ENCODE results near the gene RFPL3. TPM values are rescaled to one million over a fixed set of nuclear protein-coding genes. Genes with fewer than 3 reads are reported as not detected.
A peak's percentile ranks its signal among the peaks of the same experiment; 100 is the strongest.
"Not testable (repeated sequence)": the region's sequence is repeated elsewhere in the genome, so short reads cannot be mapped to it uniquely, and the experiment has no call there.

RFPL3 gene
- polyA plus RNA-seq, 2 donors: not detected

DNA sequence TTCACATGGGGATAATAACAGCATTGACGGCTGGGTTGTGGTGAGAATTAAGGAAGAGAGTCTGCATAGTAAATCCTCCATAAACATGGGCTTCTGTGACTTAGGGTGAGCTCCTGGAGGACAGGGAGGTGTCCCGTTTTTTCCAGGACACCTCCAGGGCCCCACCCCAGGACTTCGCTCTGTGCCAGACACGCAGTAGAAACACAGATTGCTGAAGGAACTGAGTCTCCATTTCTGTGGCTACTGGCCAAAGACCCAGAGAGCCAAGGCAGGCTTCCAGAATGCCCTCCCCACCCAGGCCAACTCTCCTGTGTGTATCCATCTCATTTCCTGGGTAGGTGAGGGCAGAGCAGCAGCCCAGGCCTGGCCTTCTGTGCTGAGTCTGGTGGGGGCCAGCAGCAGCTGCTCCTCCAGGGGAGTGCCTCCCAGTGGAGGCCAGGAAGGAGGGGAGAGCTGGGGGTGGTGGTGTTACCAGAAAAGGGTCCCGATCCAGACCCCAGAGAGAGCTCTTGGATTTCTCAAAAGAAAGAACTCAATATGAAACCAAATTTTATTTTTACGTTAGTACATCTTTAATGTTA, 9.5 kb upstream of the RFPL3 start:
- H3K4me1 ChIP-seq (ENCODE audit: control insufficient read depth in 2 of 2, insufficient read depth in 2 of 2, low read length in 1 of 2): no peaks in the 10 kb centered on the region
- no peak overlapping the region for H3K4me3 ChIP-seq (ENCODE audit: low read depth in 1 of 2, low read length in 2 of 2)
- no peaks in the 10 kb centered on the region for H3K9me3 ChIP-seq (ENCODE audit: control insufficient read depth in 2 of 2, insufficient read depth in 1 of 2, low read depth in 1 of 2, low read length in 1 of 2)
- H3K27me3 ChIP-seq (ENCODE audit: control insufficient read depth in 1 of 2, insufficient read depth in 2 of 2, low read length in 2 of 2): no peaks in the 10 kb centered on the region
- WGBS, 2 donors: 68 to 77% methylated on average over 6 of the region's 6 CpGs
- H3K36me3 ChIP-seq (ENCODE audit: control insufficient read depth in 2 of 2, insufficient read depth in 2 of 2, low read length in 1 of 2): no peaks in the 10 kb centered on the region
- H3K27ac ChIP-seq (ENCODE audit: low read depth in 2 of 2, low read length in 1 of 2): no peak overlapping the region

GRCh38 chr22:32351875-32352274, 5.8 kb upstream of the RFPL3 start:
- H3K36me3 ChIP-seq (ENCODE audit: control insufficient read depth in 2 of 2, insufficient read depth in 2 of 2, low read length in 1 of 2); H3K9me3 ChIP-seq (ENCODE audit: control insufficient read depth in 2 of 2, insufficient read depth in 1 of 2, low read depth in 1 of 2, low read length in 1 of 2); H3K4me1 ChIP-seq (ENCODE audit: control insufficient read depth in 2 of 2, insufficient read depth in 2 of 2, low read length in 1 of 2); H3K27ac ChIP-seq (ENCODE audit: low read depth in 2 of 2, low read length in 1 of 2); H3K27me3 ChIP-seq (ENCODE audit: control insufficient read depth in 1 of 2, insufficient read depth in 2 of 2, low read length in 2 of 2); H3K4me3 ChIP-seq (ENCODE audit: low read depth in 1 of 2, low read length in 2 of 2): not testable (repeated sequence)
- WGBS, 2 donors: 87 to 96% methylated on average over 1 of the region's 1 CpG

GRCh38 chr22:32352681-32353080, 5.0 kb upstream of the RFPL3 start:
- H3K36me3 ChIP-seq (ENCODE audit: control insufficient read depth in 2 of 2, insufficient read depth in 2 of 2, low read length in 1 of 2): no peaks in the 10 kb centered on the region
- no peak overlapping the region for H3K27ac ChIP-seq (ENCODE audit: low read depth in 2 of 2, low read length in 1 of 2)
- H3K4me1 ChIP-seq (ENCODE audit: control insufficient read depth in 2 of 2, insufficient read depth in 2 of 2, low read length in 1 of 2): no peaks in the 10 kb centered on the region
- no peaks in the 10 kb centered on the region for H3K9me3 ChIP-seq (ENCODE audit: control insufficient read depth in 2 of 2, insufficient read depth in 1 of 2, low read depth in 1 of 2, low read length in 1 of 2)
- no peak overlapping the region for H3K4me3 ChIP-seq (ENCODE audit: low read depth in 1 of 2, low read length in 2 of 2)
- WGBS, 2 donors: 89 to 97% methylated on average over 14 of the region's 14 CpGs
- H3K27me3 ChIP-seq (ENCODE audit: control insufficient read depth in 1 of 2, insufficient read depth in 2 of 2, low read length in 2 of 2): no peaks in the 10 kb centered on the region

GRCh38 chr22:32353292-32353691, 4.4 kb upstream of the RFPL3 start:
- Histone ChIP-seq H3K27ac (ENCODE audit: low read depth in 2 of 2, low read length in 1 of 2) (no peak overlapping the region), H3K4me1 (ENCODE audit: control insufficient read depth in 2 of 2, insufficient read depth in 2 of 2, low read length in 1 of 2) (no peaks in the 10 kb centered on the region), H3K27me3 (ENCODE audit: control insufficient read depth in 1 of 2, insufficient read depth in 2 of 2, low read length in 2 of 2) (no peaks in the 10 kb centered on the region), H3K9me3 (ENCODE audit: control insufficient read depth in 2 of 2, insufficient read depth in 1 of 2, low read depth in 1 of 2, low read length in 1 of 2) (no peaks in the 10 kb centered on the region), H3K4me3 (ENCODE audit: low read depth in 1 of 2, low read length in 2 of 2) (no peak overlapping the region), H3K36me3 (ENCODE audit: control insufficient read depth in 2 of 2, insufficient read depth in 2 of 2, low read length in 1 of 2) (no peaks in the 10 kb centered on the region)
- WGBS, 2 donors: 93 to 94% methylated on average over 28 of the region's 28 CpGs

GRCh38 chr22:32353840-32354239, 3.8 kb upstream of the RFPL3 start:
- H3K9me3 ChIP-seq (ENCODE audit: control insufficient read depth in 2 of 2, insufficient read depth in 1 of 2, low read depth in 1 of 2, low read length in 1 of 2): no peaks in the 10 kb centered on the region
- H3K27ac ChIP-seq (ENCODE audit: low read depth in 2 of 2, low read length in 1 of 2): no peak overlapping the region
- no peaks in the 10 kb centered on the region for H3K27me3 ChIP-seq (ENCODE audit: control insufficient read depth in 1 of 2, insufficient read depth in 2 of 2, low read length in 2 of 2)
- H3K4me3 ChIP-seq (ENCODE audit: low read depth in 1 of 2, low read length in 2 of 2): no peak overlapping the region
- H3K36me3 ChIP-seq (ENCODE audit: control insufficient read depth in 2 of 2, insufficient read depth in 2 of 2, low read length in 1 of 2): no peaks in the 10 kb centered on the region
- WGBS, 2 donors: 92 to 93% methylated on average over 11 to 19 of the region's 19 CpGs
- no peaks in the 10 kb centered on the region for H3K4me1 ChIP-seq (ENCODE audit: control insufficient read depth in 2 of 2, insufficient read depth in 2 of 2, low read length in 1 of 2)

- WGBS, 2 donors: 81 to 88% methylated on average over 30 of the region's 30 CpGs
- peak overlapping the region in 1 of 2 donors; percentile 25 for H3K4me3 ChIP-seq (ENCODE audit: low read depth in 1 of 2, low read length in 2 of 2)
- no peak overlapping the region for H3K27ac ChIP-seq (ENCODE audit: low read depth in 2 of 2, low read length in 1 of 2)
Measured at GRCh38 chr22:32354360-32355351, 3.0 kb upstream of the RFPL3 start.

GRCh38 chr22:32355760-32356159, 1.9 kb upstream of the RFPL3 start:
- Histone ChIP-seq H3K9me3 (ENCODE audit: control insufficient read depth in 2 of 2, insufficient read depth in 1 of 2, low read depth in 1 of 2, low read length in 1 of 2) (no peaks in the 10 kb centered on the region), H3K4me3 (ENCODE audit: low read depth in 1 of 2, low read length in 2 of 2) (no peak overlapping the region), H3K4me1 (ENCODE audit: control insufficient read depth in 2 of 2, insufficient read depth in 2 of 2, low read length in 1 of 2) (no peaks in the 10 kb centered on the region), H3K36me3 (ENCODE audit: control insufficient read depth in 2 of 2, insufficient read depth in 2 of 2, low read length in 1 of 2) (no peaks in the 10 kb centered on the region), H3K27ac (ENCODE audit: low read depth in 2 of 2, low read length in 1 of 2) (no peak overlapping the region), H3K27me3 (ENCODE audit: control insufficient read depth in 1 of 2, insufficient read depth in 2 of 2, low read length in 2 of 2) (no peaks in the 10 kb centered on the region)
- WGBS, 2 donors: 69 to 71% methylated on average over 3 of the region's 3 CpGs

More at GRCh38 chr22:32354360-32355351, 3.0 kb upstream of the RFPL3 start:
- H3K9me3 ChIP-seq (ENCODE audit: control insufficient read depth in 2 of 2, insufficient read depth in 1 of 2, low read depth in 1 of 2, low read length in 1 of 2): no peaks in the 10 kb centered on the region
- H3K36me3 ChIP-seq (ENCODE audit: control insufficient read depth in 2 of 2, insufficient read depth in 2 of 2, low read length in 1 of 2): no peaks in the 10 kb centered on the region
- no peaks in the 10 kb centered on the region for H3K4me1 ChIP-seq (ENCODE audit: control insufficient read depth in 2 of 2, insufficient read depth in 2 of 2, low read length in 1 of 2)
- H3K27me3 ChIP-seq (ENCODE audit: control insufficient read depth in 1 of 2, insufficient read depth in 2 of 2, low read length in 2 of 2): no peaks in the 10 kb centered on the region

- not testable (repeated sequence) for H3K4me1 ChIP-seq (ENCODE audit: control insufficient read depth in 2 of 2, insufficient read depth in 2 of 2, low read length in 1 of 2); H3K4me3 ChIP-seq (ENCODE audit: low read depth in 1 of 2, low read length in 2 of 2); H3K27me3 ChIP-seq (ENCODE audit: control insufficient read depth in 1 of 2, insufficient read depth in 2 of 2, low read length in 2 of 2); H3K27ac ChIP-seq (ENCODE audit: low read depth in 2 of 2, low read length in 1 of 2); H3K36me3 ChIP-seq (ENCODE audit: control insufficient read depth in 2 of 2, insufficient read depth in 2 of 2, low read length in 1 of 2); H3K9me3 ChIP-seq (ENCODE audit: control insufficient read depth in 2 of 2, insufficient read depth in 1 of 2, low read depth in 1 of 2, low read length in 1 of 2)
- WGBS, 2 donors: 71 to 79% methylated on average over 11 of the region's 11 CpGs
Measured at GRCh38 chr22:32360096-32360495, 2.4 kb downstream of the RFPL3 start.

GRCh38 chr22:32361257-32361656, 3.6 kb downstream of the RFPL3 start:
- Histone ChIP-seq H3K9me3 (ENCODE audit: control insufficient read depth in 2 of 2, insufficient read depth in 1 of 2, low read depth in 1 of 2, low read length in 1 of 2) (no peaks in the 10 kb centered on the region), H3K4me1 (ENCODE audit: control insufficient read depth in 2 of 2, insufficient read depth in 2 of 2, low read length in 1 of 2) (no peaks in the 10 kb centered on the region), H3K27ac (ENCODE audit: low read depth in 2 of 2, low read length in 1 of 2) (no peak overlapping the region), H3K27me3 (ENCODE audit: control insufficient read depth in 1 of 2, insufficient read depth in 2 of 2, low read length in 2 of 2) (no peaks in the 10 kb centered on the region), H3K4me3 (ENCODE audit: low read depth in 1 of 2, low read length in 2 of 2) (no peak overlapping the region), H3K36me3 (ENCODE audit: control insufficient read depth in 2 of 2, insufficient read depth in 2 of 2, low read length in 1 of 2) (no peaks in the 10 kb centered on the region)
- WGBS, 2 donors: 61 to 85% methylated on average over 2 of the region's 2 CpGs

Measured in esophagus (tissue), 2 donors.